Measurements from ENCODE around the gene ZNF507. TPM values are rescaled to one million over a fixed set of nuclear protein-coding genes. Genes with fewer than 3 reads are reported as not detected.

Gene ZNF507
- total and polyA plus RNA-seq, 9 of the 15 experiments (the other 6 are each of a cell fraction or from before 2014, with no cell fraction given) = 2.9 to 25.0 (median 10.4) TPM

DNA sequence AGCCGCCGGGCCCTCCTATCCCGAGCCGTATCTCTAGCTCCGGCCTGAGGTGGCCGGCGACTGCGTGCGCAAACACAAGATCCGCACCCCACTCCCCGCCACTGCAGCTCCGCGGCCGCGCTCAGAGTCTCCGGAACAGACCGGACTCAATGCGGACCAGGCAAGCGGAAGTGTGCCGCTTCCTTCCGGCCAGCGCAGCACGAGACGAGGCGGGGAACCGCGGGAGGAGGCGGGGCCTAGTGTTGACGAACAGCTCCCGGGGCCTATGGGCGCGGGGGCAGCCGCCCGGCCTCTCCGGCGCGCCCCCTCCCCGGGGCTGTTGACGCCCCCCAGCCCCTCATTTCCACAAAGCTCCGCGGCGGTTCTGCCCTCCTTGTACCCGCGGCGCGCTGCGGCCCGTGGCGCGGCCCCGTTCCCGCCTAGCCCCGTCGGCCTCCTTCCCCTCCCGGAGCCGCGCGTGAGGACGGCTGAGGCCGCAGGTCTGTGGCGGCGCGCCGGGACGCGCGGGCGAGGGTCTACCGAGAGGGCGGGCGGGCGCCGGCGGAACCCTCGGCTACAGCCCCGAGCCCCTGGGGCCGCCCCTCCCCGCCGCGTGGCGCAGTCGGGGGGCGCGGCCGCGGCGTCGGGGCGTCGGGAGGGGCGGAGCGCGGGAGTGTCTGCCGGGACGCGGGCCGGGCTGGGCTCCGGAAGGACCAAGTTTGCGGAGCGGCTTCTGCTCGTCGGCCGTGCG is 60.2 kb downstream of the ZNF507 start, which contains the start of gene DPY19L3 (continued):
- TF ChIP-seq CHD7 (IDR thresholded peaks at IDR 0.05; ENCODE audit: low read depth, low read length) (no peak), TRIM24 (IDR thresholded peaks at IDR 0.05) (peak in 1 of 2 experiments; percentile 85; a peak in 2 of 4 replicates)
